HepG2 (cell line): ENCODE measurements around the gene LRTM2. TPM values are rescaled to one million over a fixed set of nuclear protein-coding genes. Genes with fewer than 3 reads are reported as not detected.
A peak's percentile ranks its signal among the peaks of the same experiment; 100 is the strongest.

ENCODE experiments used
- AGO1 ChIP-seq: fragments of 200-400 bp; formaldehyde crosslinking; IDR thresholded peaks from 2 replicates; pipeline ENCODE4 v1.6.1; 2017; ENCODE audit warnings: mild to moderate bottlenecking, low read depth, low read length, moderate library complexity; ENCODE audit not compliant: poor library complexity, severe bottlenecking
- ATF7 ChIP-seq, 2 experiments: fragments of 450-650 bp in 1 of 2; sonication (generic) in 1 of 2; formaldehyde crosslinking in 1 of 2; IDR thresholded peaks; 2 replicates each; pipeline versions ENCODE4 v1.4.0 to v1.6.1; 2016 to 2020; ENCODE audit warnings: antibody characterized with exemption in 1 of 2, mild to moderate bottlenecking in 1 of 2, missing genetic modification reagents in 1 of 2
- MAF1 ChIP-seq: sonication (generic); formaldehyde crosslinking; IDR thresholded peaks from 2 replicates; pipeline ENCODE4 v1.5.0; 2020; ENCODE audit warnings: missing genetic modification reagents, borderline replicate concordance
- MXI1 ChIP-seq: IDR thresholded peaks from 3 replicates; pipeline ENCODE4 v1.6.1; 2012; ENCODE audit warnings: low read depth, low read length, inconsistent platforms, borderline replicate concordance
- NAIF1 ChIP-seq: sonication (generic); formaldehyde crosslinking; IDR thresholded peaks from 2 replicates; pipeline ENCODE4 v1.5.0; 2020; ENCODE audit warnings: mild to moderate bottlenecking, missing genetic modification reagents, borderline replicate concordance
- RBAK ChIP-seq: sonication (generic); formaldehyde crosslinking; IDR thresholded peaks from 2 replicates; pipeline ENCODE4 v1.5.1; 2020; ENCODE audit warnings: mild to moderate bottlenecking, missing genetic modification reagents
- RFX5 ChIP-seq: IDR thresholded peaks from 2 replicates; pipeline ENCODE4 v1.6.1; 2011; ENCODE audit warnings: low read depth, low read length, improper control_type of control experiment
- SIX4 ChIP-seq: sonication (generic); formaldehyde crosslinking; IDR thresholded peaks from 2 replicates; pipeline ENCODE4 v1.4.0; 2020; ENCODE audit warnings: missing genetic modification reagents
- ZBTB21 ChIP-seq: sonication (generic); formaldehyde crosslinking; IDR thresholded peaks from 2 replicates; pipeline ENCODE4 v1.4.0; 2020; ENCODE audit warnings: missing genetic modification reagents
- ZFP90 ChIP-seq: sonication (generic); formaldehyde crosslinking; IDR thresholded peaks from 2 replicates; pipeline ENCODE4 v1.8.0; 2022; ENCODE audit warnings: missing genetic modification reagents, mild to moderate bottlenecking, inconsistent platforms, borderline replicate concordance
- ZNF260 ChIP-seq: sonication (generic); formaldehyde crosslinking; IDR thresholded peaks from 2 replicates; pipeline ENCODE4 v1.4.0; 2020; ENCODE audit warnings: missing genetic modification reagents, low read depth, mild to moderate bottlenecking, borderline replicate concordance
- ZNF331 ChIP-seq: sonication (generic); formaldehyde crosslinking; IDR thresholded peaks from 2 replicates; pipeline ENCODE4 v1.4.0; 2020; ENCODE audit warnings: missing genetic modification reagents
- ZNF598 ChIP-seq: sonication (generic); formaldehyde crosslinking; IDR thresholded peaks from 2 replicates; pipeline ENCODE4 v1.5.1; 2020; ENCODE audit warnings: mild to moderate bottlenecking, missing genetic modification reagents, borderline replicate concordance
- ZNF703 ChIP-seq: sonication (generic); formaldehyde crosslinking; IDR thresholded peaks from 2 replicates; pipeline ENCODE4 v1.5.1; 2020; ENCODE audit warnings: missing genetic modification reagents, mild to moderate bottlenecking, moderate library complexity, borderline replicate concordance
- ZSCAN22 ChIP-seq: sonication (generic); formaldehyde crosslinking; IDR thresholded peaks from 2 replicates; pipeline ENCODE4 v1.4.0; 2020; ENCODE audit warnings: mild to moderate bottlenecking, missing genetic modification reagents
- polyA plus RNA-seq, 8 experiments: library from polyadenylated mRNA; depleted of rRNA in 3 of 8; stranded (reverse) in 7 of 8; unstranded in 1 of 8; fragments of >200 nt; fragmentation: Illumina TruSeq in 4 of 8; extraction: Trizol in 4 of 8; gene quantifications; 2 replicates each; pipeline versions ENCODE4 v1.2.1 to v1.2.3, GENCODE V29; 2011 to 2016; ENCODE audit warnings: low read depth in 4 of 8, missing spikeins in 1 of 8, mixed read lengths in 1 of 8; ENCODE audit not compliant: insufficient read depth in 1 of 8
- total RNA-seq, 5 experiments: library from RNA; depleted of rRNA; stranded (reverse); fragments of >200 nt; fragmentation: Illumina TruSeq; extraction: Trizol; gene quantifications; 2 replicates each; pipeline ENCODE4 v1.2.3, GENCODE V29; 2016; ENCODE audit warnings: low read depth in 1 of 5
- TF ChIP-seq, protein P1 (sequence below): sonication (generic); formaldehyde crosslinking; IDR thresholded peaks from 2 replicates; pipeline ENCODE4 v1.5.0; 2020; ENCODE audit warnings: mild to moderate bottlenecking, missing genetic modification reagents
- TF ChIP-seq, protein P2 (sequence below): sonication (generic); formaldehyde crosslinking; IDR thresholded peaks from 2 replicates; pipeline ENCODE4 v1.4.0; 2020; ENCODE audit warnings: missing genetic modification reagents, borderline replicate concordance
- TF ChIP-seq, protein P3 (sequence below): sonication (generic); formaldehyde crosslinking; IDR thresholded peaks from 2 replicates; pipeline ENCODE4 v1.4.0; 2020; ENCODE audit warnings: missing genetic modification reagents
- TF ChIP-seq, protein P4 (sequence below): sonication (generic); formaldehyde crosslinking; IDR thresholded peaks from 2 replicates; pipeline ENCODE4 v1.9.0; 2021; ENCODE audit warnings: missing genetic modification reagents, mild to moderate bottlenecking, borderline replicate concordance

The LRTM2 gene
- total and polyA plus RNA-seq, 2 of the 13 experiments (the other 11 are each of a cell fraction or from before 2014, with no cell fraction given): 0.09 TPM; not detected in 1

GRCh38 chr12:1810201-1810930 lies 10.0 kb upstream of the LRTM2 start (continued):
- TF ChIP-seq, protein P1, sequence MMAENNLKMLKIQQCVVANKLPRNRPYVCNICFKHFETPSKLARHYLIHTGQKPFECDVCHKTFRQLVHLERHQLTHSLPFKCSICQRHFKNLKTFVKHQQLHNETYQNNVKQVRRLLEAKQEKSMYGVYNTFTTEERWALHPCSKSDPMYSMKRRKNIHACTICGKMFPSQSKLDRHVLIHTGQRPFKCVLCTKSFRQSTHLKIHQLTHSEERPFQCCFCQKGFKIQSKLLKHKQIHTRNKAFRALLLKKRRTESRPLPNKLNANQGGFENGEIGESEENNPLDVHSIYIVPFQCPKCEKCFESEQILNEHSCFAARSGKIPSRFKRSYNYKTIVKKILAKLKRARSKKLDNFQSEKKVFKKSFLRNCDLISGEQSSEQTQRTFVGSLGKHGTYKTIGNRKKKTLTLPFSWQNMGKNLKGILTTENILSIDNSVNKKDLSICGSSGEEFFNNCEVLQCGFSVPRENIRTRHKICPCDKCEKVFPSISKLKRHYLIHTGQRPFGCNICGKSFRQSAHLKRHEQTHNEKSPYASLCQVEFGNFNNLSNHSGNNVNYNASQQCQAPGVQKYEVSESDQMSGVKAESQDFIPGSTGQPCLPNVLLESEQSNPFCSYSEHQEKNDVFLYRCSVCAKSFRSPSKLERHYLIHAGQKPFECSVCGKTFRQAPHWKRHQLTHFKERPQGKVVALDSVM: no peak
- TF ChIP-seq ZFP90 (CRISPR knock-in tag) (no peak), NAIF1 (no peak), SIX4 (CRISPR knock-in tag) (no peak), ZNF703 (no peak), MXI1 (no peak), ZBTB21 (CRISPR knock-in tag) (no peak), ZNF331 (no peak), RFX5 (no peak), ZNF260 (CRISPR knock-in tag) (no peak), MAF1 (no peak), ZNF598 (CRISPR knock-in tag) (no peak), RBAK (CRISPR knock-in tag) (no peak), ATF7 (IDR thresholded peaks at IDR 0.05) (no peak), ATF7 (CRISPR knock-in tag; IDR thresholded peaks at IDR 0.05) (peak; percentile 69; the same call in 1 of the 2 replicates), ZSCAN22 (CRISPR knock-in tag) (no peak), AGO1 (no peak)
- TF ChIP-seq, protein P2, sequence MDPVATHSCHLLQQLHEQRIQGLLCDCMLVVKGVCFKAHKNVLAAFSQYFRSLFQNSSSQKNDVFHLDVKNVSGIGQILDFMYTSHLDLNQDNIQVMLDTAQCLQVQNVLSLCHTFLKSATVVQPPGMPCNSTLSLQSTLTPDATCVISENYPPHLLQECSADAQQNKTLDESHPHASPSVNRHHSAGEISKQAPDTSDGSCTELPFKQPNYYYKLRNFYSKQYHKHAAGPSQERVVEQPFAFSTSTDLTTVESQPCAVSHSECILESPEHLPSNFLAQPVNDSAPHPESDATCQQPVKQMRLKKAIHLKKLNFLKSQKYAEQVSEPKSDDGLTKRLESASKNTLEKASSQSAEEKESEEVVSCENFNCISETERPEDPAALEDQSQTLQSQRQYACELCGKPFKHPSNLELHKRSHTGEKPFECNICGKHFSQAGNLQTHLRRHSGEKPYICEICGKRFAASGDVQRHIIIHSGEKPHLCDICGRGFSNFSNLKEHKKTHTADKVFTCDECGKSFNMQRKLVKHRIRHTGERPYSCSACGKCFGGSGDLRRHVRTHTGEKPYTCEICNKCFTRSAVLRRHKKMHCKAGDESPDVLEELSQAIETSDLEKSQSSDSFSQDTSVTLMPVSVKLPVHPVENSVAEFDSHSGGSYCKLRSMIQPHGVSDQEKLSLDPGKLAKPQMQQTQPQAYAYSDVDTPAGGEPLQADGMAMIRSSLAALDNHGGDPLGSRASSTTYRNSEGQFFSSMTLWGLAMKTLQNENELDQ: no peak
- TF ChIP-seq, protein P3, sequence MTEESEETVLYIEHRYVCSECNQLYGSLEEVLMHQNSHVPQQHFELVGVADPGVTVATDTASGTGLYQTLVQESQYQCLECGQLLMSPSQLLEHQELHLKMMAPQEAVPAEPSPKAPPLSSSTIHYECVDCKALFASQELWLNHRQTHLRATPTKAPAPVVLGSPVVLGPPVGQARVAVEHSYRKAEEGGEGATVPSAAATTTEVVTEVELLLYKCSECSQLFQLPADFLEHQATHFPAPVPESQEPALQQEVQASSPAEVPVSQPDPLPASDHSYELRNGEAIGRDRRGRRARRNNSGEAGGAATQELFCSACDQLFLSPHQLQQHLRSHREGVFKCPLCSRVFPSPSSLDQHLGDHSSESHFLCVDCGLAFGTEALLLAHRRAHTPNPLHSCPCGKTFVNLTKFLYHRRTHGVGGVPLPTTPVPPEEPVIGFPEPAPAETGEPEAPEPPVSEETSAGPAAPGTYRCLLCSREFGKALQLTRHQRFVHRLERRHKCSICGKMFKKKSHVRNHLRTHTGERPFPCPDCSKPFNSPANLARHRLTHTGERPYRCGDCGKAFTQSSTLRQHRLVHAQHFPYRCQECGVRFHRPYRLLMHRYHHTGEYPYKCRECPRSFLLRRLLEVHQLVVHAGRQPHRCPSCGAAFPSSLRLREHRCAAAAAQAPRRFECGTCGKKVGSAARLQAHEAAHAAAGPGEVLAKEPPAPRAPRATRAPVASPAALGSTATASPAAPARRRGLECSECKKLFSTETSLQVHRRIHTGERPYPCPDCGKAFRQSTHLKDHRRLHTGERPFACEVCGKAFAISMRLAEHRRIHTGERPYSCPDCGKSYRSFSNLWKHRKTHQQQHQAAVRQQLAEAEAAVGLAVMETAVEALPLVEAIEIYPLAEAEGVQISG (CRISPR knock-in tag): no peak
- TF ChIP-seq, protein P4, sequence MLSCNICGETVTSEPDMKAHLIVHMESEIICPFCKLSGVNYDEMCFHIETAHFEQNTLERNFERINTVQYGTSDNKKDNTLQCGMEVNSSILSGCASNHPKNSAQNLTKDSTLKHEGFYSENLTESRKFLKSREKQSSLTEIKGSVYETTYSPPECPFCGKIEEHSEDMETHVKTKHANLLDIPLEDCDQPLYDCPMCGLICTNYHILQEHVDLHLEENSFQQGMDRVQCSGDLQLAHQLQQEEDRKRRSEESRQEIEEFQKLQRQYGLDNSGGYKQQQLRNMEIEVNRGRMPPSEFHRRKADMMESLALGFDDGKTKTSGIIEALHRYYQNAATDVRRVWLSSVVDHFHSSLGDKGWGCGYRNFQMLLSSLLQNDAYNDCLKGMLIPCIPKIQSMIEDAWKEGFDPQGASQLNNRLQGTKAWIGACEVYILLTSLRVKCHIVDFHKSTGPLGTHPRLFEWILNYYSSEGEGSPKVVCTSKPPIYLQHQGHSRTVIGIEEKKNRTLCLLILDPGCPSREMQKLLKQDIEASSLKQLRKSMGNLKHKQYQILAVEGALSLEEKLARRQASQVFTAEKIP (CRISPR knock-in tag): no peak
